H7 (cell line): ENCODE measurements around the gene WDR82. TPM values are rescaled to one million over a fixed set of nuclear protein-coding genes. Genes with fewer than 3 reads are reported as not detected.

Experiments
- DNase-seq: peaks from one replicate; pipeline ENCODE4 v3.0.0; 2012
- H3K27me3 ChIP-seq: 2 replicates; pipeline ENCODE4 v1.6.0; 2011; ENCODE audit warnings: mild to moderate bottlenecking, low read length; ENCODE audit not compliant: control insufficient read depth, insufficient read depth
- H3K36me3 ChIP-seq: replicated peaks from 2 replicates; pipeline ENCODE4 v1.5.1; 2011; ENCODE audit warnings: low read length; ENCODE audit not compliant: control insufficient read depth, insufficient read depth
- H3K4me3 ChIP-seq: 2 replicates; pipeline ENCODE4 v1.5.1; 2011; ENCODE audit warnings: low read depth, mild to moderate bottlenecking, control low read depth, low read length, moderate library complexity; ENCODE audit not compliant: insufficient read depth
- total RNA-seq: library from RNA; depleted of rRNA; stranded (reverse); fragments of >200 nt; shearing (Covaris generic); gene quantifications from 2 replicates; pipeline ENCODE4 v1.2.3, GENCODE V29; 2014

Gene WDR82
- total RNA-seq, 1 experiment from 2014 or later = 60.3 TPM

DNA sequence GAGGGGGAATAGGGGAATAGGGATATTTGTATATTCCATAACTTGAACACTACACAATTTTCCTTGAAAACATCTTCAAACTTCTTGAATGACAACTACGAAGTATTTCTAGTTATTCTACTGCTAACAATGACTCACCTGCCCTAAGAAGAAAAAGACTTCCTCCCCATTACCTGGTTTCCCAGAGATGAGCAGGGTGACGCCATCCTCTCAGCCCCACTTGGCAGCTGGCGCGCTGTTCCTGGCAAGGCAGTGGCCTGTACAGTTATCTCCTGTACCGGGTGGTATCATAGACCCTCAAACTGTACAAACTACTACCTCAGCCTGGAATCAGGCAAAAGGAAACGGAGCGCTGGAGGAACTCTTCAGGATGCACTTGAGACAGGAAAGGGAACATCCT, 10.4 kb downstream of the WDR82 start:
- no peak overlapping the region for H3K4me3 ChIP-seq
- DNase-seq = no peak
- peaks cover 28% of the 10 kb centered on the region for H3K36me3 ChIP-seq
- no peaks in the 10 kb centered on the region for H3K27me3 ChIP-seq

DNA sequence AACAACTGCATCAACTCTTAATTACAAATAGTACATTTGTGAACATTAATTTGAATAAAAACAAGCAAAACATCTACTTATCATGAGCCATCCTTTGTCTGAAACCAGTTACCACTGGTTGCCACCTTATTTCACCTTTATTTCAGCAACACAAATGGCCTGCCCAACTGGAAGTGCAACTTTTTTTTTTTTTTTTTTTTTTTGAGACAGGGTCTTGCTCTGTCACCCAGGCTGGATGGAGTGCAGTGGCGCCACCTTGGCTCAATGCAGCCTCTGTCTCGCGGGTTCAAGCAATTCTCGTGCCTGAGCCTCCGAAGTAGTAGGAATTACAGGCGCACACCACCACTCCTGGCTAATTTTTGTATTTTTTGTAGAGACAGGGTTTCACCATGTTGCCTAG, 13.1 kb downstream of the WDR82 start:
- DNase-seq = no peak
- Histone ChIP-seq H3K27me3 (no peaks in the 10 kb centered on the region), H3K36me3 (peaks cover 24% of the 10 kb centered on the region), H3K4me3 (no peak overlapping the region)

DNA sequence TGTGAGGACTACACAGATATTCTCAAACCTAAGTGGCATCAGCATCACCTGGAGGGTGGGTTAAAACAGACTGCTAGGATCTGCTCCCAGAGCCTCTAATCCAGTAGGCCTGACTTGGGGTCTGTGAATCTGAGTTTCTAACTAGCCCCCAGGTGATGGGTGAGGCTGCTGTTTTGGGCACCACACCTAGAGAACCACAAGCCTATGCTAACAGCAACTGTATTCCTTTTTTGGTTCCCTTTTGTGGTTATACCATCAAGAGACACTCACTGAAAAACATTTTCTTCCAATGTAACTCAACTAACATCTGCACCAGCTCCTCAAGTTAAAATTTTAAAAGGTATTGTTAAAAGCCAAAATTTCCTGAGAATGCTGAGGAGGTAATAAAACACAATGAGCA, 16.0 kb downstream of the WDR82 start:
- DNase-seq = no peak
- peaks cover 42% of the 10 kb centered on the region for H3K36me3 ChIP-seq
- H3K27me3 ChIP-seq = no peaks in the 10 kb centered on the region
- no peak overlapping the region for H3K4me3 ChIP-seq

DNA sequence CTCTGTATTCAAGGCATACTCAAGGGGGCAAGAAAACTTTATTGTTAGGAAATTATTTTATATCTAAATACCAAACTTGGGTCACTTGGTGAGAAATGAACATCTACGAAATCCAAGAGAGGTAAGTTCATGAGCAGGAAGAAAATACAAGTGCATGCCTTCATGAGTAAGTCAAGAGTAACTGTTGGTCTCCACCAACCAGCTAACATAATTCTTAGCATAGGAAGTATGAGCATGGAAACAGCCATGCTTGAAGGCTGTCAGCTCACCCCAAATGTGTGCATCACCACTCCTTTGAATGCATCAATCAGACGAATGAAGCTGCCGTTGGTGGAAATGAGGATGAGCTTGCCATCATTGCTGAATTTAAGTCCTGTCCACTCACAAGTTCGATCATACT, 19.0 kb downstream of the WDR82 start:
- DNase-seq = no peak
- Histone ChIP-seq H3K4me3 (no peak overlapping the region), H3K27me3 (no peaks in the 10 kb centered on the region), H3K36me3 (peaks cover 52% of the 10 kb centered on the region)

DNA sequence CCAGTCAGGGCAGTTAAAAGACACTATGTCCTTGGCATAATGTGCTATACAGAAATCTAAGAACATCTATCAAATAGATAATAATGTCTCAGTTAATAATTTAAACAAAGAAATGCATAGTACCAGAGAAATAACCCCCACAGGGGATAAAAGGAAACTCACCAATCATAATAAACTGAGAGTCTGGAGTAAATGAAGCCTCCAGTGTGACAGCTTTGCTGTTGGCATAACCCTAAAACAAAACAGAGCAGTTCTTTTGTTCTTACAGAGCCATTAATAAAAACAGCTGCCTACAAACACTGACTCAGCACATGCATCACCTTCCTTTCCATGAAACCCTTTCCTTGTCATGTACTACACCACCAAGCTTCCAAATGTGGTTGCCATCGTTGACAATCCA, 19.4 kb downstream of the WDR82 start:
- no peak overlapping the region for H3K4me3 ChIP-seq
- DNase-seq = no peak
- H3K36me3 ChIP-seq = peaks cover 53% of the 10 kb centered on the region
- no peaks in the 10 kb centered on the region for H3K27me3 ChIP-seq

DNA sequence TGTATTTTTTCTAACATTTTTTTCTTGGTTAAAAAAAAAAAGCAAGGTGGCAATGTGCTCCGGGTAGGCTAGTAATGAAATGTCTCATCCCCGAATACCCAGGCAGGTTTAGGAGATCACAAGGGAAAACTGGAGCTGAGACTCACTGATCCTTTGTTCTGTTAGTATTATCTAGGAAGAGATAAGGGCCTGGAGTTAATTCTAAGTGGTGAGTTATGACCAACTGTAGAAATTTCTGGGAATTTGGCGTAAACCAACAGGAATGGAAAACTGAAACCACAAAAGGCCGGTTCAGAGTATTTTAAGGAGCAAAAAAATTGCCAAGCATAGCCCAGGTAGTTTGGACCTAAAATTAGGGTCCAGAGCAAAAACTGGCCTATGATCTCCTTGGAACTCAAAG, 20.5 kb downstream of the WDR82 start:
- DNase-seq = no peak

DNA sequence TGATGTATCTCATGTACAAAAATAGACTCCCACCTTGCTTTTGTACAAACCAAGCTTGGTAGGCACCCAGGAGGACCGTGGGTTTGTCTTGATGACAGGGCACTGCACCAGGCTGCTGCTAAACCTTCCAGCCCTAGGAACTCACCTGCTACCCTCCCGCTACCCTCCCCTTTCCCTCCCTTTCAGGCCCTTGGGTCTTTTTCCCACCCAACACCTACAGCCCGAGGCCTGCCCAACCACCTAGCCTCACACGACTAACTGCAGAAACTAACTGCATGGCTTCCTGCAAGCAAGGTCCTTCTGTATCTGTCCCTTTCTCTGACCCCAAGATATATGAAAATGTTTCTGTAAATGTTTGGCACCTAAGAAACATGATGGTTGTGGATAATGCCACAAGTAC, 21.8 kb downstream of the WDR82 start:
- Histone ChIP-seq H3K4me3 (no peak overlapping the region), H3K36me3 (peaks cover 58% of the 10 kb centered on the region), H3K27me3 (no peaks in the 10 kb centered on the region)
- no peak for DNase-seq

More for the DNA sequence above, 20.5 kb downstream of the WDR82 start:
- Histone ChIP-seq H3K4me3 (no peak overlapping the region), H3K27me3 (no peaks in the 10 kb centered on the region), H3K36me3 (peaks cover 58% of the 10 kb centered on the region)

DNA sequence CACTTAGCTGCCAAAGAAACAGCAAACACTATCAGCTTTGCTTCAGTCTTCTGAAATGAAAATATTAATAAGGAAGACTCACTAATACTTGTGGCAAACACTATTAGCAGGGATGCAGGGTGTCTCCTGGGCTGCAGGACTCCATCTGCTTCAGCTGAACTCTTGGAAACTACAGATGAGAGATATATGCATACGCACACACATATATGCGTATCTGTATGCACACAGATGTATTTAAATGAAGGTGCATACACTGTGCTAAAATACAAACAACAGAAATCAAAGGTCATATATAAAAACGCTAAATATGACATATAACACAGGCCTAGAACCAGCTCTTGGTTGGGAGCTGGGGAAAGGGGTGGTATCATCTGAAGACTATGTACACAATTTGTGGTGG, 22.3 kb downstream of the WDR82 start:
- Histone ChIP-seq H3K36me3 (peaks cover 57% of the 10 kb centered on the region), H3K27me3 (no peaks in the 10 kb centered on the region), H3K4me3 (no peak overlapping the region)
- no peak for DNase-seq

DNA sequence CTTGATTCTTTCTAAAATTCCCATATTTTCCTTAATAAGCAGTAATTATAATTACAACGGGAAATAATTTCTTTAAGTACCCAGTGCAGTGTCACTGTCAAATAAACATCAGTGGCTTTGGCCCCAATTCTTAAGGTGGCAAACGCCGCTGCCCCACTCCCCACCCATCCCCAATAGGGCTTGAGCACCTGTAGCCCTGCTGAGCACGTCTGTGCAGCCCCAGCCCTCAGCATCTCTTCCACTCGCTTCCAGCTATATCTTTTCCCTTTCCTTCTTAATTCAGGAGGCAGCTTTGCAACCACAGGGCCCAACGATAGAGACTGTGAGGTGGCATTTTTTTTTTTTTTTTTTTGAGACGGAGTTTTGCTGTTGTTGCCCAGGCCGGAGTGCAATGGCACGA, 23.8 kb downstream of the WDR82 start:
- Histone ChIP-seq H3K4me3 (no peak overlapping the region), H3K27me3 (no peaks in the 10 kb centered on the region), H3K36me3 (peaks cover 55% of the 10 kb centered on the region)
- no peak for DNase-seq

DNA sequence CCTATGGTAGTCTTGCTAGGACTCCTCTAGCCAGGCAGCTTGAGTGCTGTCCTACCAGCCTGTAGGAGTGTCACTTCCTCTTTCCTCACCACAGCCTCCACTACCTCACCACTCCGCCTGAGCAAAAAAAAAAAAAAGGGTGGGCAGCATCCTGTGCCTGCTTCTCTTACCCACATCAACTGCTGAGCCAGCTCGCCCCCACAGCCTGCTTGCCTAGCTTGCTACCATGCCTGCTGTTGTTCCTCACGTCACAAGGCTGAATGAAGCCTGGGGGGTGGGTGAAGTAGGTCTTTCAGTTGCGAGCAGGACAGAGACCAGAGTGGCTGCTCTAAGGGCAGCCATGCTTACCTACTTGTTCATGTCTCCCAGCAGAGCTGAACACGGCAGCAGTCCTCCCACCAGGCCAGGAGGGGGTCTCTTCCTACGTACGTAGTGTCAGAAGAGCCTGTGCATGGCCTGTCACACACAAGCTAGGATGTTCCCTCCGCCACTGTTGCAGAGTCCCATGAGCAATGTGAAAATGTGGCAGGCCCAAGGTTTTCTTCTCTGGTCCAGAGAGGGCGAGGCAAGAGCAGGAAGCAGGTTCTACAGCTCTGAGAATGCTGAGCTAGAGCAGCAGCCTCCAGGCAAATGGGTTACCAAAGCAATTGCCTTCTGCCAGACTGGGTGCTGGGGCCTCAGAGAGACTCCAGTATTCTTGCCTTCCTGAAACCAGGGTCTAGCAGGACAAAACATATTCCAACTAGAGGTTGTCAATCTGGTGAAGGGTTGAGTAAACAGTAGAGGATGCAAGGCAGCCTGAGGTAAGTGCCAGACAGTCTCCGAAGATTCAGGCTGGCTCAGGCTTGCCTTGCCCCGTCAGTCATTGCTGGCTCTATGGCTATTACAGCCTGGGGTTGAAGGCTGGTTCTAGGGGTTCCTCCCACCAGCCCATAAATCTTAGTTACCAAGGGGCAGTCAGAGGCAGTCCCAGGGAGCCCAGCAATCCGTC, 24.8 kb downstream of the WDR82 start:
- Histone ChIP-seq H3K27me3 (no peaks in the 10 kb centered on the region), H3K4me3 (no peak overlapping the region), H3K36me3 (peaks cover 47% of the 10 kb centered on the region)
- no peak for DNase-seq

DNA sequence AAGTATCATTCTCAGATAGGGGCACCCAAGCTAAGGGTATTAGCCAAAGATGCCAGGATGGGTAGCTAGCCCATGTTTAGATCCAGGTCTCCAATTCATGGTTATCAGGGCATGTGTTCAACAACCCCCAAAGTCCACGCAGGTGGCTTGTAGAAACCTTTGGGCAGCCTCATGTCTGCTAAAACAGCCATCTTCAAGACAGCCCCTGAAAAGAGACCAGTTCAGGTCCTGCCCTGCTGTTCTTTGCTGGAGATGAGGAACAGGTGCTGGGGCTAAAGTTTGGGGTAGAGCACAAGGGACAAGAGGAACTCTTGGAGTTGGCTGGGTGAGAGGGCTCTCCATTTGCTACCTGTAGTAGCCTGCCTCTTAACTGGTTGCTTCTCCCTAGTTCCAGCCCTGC, 28.3 kb downstream of the WDR82 start:
- no peak for DNase-seq
- peaks cover 19% of the 10 kb centered on the region for H3K27me3 ChIP-seq
- no peak overlapping the region for H3K4me3 ChIP-seq
- peaks cover 13% of the 10 kb centered on the region for H3K36me3 ChIP-seq

DNA sequence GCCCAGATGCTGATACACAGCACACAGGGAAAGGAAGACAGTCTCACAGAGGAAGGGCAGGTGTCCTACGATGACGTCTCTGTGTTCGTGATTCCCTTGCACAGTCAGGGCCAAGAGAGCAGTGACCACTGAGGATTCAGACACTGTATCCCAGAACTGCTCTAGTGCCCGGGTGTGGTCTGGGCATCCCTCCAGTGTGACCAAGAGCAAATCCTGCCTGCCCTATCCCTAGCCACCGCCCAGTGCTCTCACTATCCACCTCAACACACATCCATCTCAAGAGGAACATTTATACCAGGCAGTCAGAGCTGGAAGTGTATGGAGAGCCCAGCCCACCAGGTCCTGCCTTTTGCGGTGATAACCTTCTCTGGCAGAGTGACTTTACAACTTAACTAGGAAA, 28.8 kb downstream of the WDR82 start:
- Histone ChIP-seq H3K27me3 (peaks cover 23% of the 10 kb centered on the region), H3K36me3 (peaks cover 13% of the 10 kb centered on the region), H3K4me3 (no peak overlapping the region)
- DNase-seq = no peak

DNA sequence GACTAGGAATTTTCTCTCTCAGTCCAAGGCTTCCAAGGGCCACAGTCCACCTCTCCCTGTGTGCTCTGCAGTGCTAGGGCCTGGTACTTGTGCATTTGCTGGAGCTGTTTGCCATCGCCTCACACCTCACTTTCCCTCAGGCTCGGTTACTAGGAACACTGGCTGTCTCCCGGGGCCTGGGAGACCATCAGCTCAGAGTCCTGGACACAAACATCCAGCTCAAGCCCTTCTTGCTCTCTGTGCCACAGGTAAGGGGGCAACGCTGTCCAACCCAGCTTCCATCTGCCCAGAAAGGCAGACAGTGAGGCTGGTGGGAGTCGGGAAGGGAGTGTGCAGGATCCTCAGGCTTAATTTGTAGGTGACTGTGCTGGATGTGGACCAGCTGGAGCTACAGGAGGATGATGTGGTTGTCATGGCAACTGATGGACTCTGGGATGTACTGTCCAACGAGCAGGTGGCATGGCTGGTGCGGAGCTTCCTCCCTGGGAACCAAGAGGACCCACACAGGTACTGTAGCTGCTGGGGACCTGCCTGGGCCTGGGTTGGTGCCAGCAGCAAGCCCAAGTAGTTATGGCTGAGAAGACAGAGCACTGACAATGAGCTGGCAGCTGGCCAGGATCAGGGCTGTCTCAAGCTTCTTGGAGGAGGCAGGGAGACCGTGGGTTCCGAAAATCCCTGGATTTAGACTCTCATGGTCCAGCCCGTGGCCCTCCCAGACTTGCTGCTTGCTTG, 29.5 kb downstream of the WDR82 start:
- peaks cover 11% of the 10 kb centered on the region for H3K36me3 ChIP-seq
- H3K27me3 ChIP-seq = peaks cover 27% of the 10 kb centered on the region
- no peak overlapping the region for H3K4me3 ChIP-seq
- DNase-seq = peak; percentile 26

DNA sequence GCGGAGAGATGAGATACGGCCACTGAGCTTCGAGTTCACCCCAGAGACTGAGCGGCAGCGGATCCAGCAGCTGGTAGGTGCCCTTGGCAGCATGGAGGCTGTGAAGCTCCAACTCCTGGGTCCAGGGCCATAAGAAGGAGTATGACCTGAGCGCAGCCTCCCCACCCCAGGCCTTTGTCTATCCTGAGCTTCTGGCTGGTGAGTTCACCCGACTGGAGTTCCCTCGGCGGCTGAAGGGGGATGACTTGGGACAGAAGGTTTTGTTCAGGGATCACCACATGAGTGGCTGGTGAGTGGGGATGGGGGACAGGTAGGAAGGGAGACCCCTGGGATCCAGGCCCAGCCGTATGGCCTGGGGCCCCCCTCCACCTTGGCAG, 30.3 kb downstream of the WDR82 start:
- Histone ChIP-seq H3K4me3 (no peak overlapping the region), H3K36me3 (peaks cover 6% of the 10 kb centered on the region), H3K27me3 (peaks cover 27% of the 10 kb centered on the region)
- peak; percentile 34 for DNase-seq
